Transverse colon (tissue), 4 donors: ENCODE measurements around the gene HARBI1. TPM values are rescaled to one million over a fixed set of nuclear protein-coding genes. Genes with fewer than 3 reads are reported as not detected.

ENCODE experiments used
- DNase-seq: peaks from one replicate; pipeline ENCODE4 v3.0.0-alpha.2; 2019
- H3K27ac ChIP-seq, 4 donors: fragments of 200-600 bp; sonication (generic); 2 replicates each; pipeline ENCODE4 v1.5.1; 2016 to 2018; ENCODE audit warnings: inconsistent platforms in 4 of 4
- H3K27me3 ChIP-seq: fragments of 200-600 bp; sonication (generic); 2 replicates; pipeline ENCODE4 v1.5.1; 2017; ENCODE audit warnings: inconsistent platforms
- H3K36me3 ChIP-seq, 4 donors: fragments of 200-600 bp; sonication (generic); 2 replicates each; pipeline ENCODE4 v1.5.1; 2017 to 2019; ENCODE audit warnings: inconsistent platforms in 4 of 4
- H3K4me1 ChIP-seq, 4 donors: fragments of 200-600 bp; sonication (generic); 2 replicates each; pipeline ENCODE4 v1.5.1; 2017 to 2020; ENCODE audit warnings: inconsistent platforms in 4 of 4
- H3K4me3 ChIP-seq, 4 donors: fragments of 200-600 bp; sonication (generic); 1 replicate in 1 of 4; 2 replicates in 3 of 4; pipeline versions ENCODE4 v1.5.1 to v1.6.1; 2017 to 2019; ENCODE audit warnings: inconsistent platforms in 4 of 4
- H3K9me3 ChIP-seq, 2 donors: fragments of 200-600 bp; sonication (generic); 2 replicates each; pipeline ENCODE4 v1.5.1; 2017 to 2019; ENCODE audit warnings: inconsistent platforms in 2 of 2
- EP300 ChIP-seq: sonication (generic); formaldehyde crosslinking; IDR thresholded peaks from one replicate; pipeline ENCODE4 v1.6.1; 2017; ENCODE audit warnings: antibody characterized with exemption, low read depth
- POLR2A ChIP-seq: fragments of 450-650 bp; IDR thresholded peaks from one replicate; pipeline ENCODE4 v1.6.1; 2016; ENCODE audit warnings: antibody characterized with exemption, mild to moderate bottlenecking, moderate library complexity
- POLR2AphosphoS5 ChIP-seq, 3 donors: sonication (generic); formaldehyde crosslinking; IDR thresholded peaks; one replicate each; pipeline ENCODE4 v1.6.1; 2016; ENCODE audit warnings: antibody characterized with exemption in 3 of 3
- WGBS, 2 donors: methylation state at CpG; one replicate each; pipeline ENCODE4 v1.1.5; 2018; ENCODE audit warnings: low coverage in 1 of 2; 5-methylcytosine and 5-hydroxymethylcytosine counted together
- in situ Hi-C, 4 donors: fragments of 200-750 bp; cut with MboI; loops; one replicate each; pipeline versions ENCODE4 v1.15.0 to v1.15.1; 2017; ENCODE audit warnings: low sequenced_read_pairs in 3 of 4, low pct_ligation_motif_present in 1 of 4, low pct_unique_long_range_greater_than_20kb in 1 of 4
- intact Hi-C: fragments of 100-400 bp; cut with DNase I; formaldehyde crosslinking; loops from one replicate; pipeline ENCODE4 v1.15.1; 2023; ENCODE audit warnings: low total_unique reads
- total RNA-seq, 4 donors: library from RNA; depleted of rRNA; stranded (reverse); fragments of >200 nt; gene quantifications; one replicate each; pipeline ENCODE4 v1.1.0, GENCODE V29; 2016
- TF ChIP-seq, protein P1 (sequence below), 5 experiments: fragments of 200-600 bp in 3 of 5; fragments of 450-650 bp in 2 of 5; sonication (generic) in 3 of 5; IDR thresholded peaks; 1 replicate in 2 of 5; 2 replicates in 3 of 5; pipeline ENCODE4 v1.5.1; 2016 to 2017; ENCODE audit warnings: antibody characterized with exemption in 5 of 5, inconsistent platforms in 3 of 5, mild to moderate bottlenecking in 2 of 5, moderate library complexity in 1 of 5

The HARBI1 gene
- total RNA-seq, 4 donors from 2014 or later, result 3.1 to 4.8 (median 3.4) TPM; not detected in 1

DNA sequence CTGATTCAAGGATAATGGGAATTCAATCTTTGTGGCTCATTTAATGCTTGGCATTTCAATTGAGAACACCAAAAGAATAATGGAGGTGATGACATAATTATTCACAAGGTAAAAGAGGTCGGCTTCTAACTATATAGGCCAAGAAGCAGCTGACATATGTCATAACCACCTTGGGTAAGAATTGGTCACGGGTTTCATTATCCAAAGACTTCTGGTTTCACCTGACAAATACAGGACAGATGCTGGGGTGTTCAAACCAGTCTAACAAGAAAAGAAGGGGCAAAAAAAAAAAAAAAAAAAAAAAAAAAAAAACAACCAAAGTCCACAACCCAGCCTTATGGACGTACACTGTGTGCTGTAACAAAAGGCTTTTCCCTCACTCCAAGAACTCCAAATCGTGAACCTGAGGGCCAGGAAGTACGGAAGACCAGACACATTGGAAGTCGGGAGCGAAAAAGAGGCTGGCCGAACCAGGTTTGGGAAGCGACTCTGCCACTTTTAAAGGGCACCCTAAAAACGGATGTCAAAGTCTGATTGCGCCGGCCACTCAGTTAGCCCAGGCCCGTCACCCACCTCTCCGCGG lies 385 bp downstream of the HARBI1 start:
- TF ChIP-seq POLR2A (no peak), EP300 (no peak), POLR2AphosphoS5 (IDR thresholded peaks at IDR 0.05) (no peak)
- TF ChIP-seq, protein P1, sequence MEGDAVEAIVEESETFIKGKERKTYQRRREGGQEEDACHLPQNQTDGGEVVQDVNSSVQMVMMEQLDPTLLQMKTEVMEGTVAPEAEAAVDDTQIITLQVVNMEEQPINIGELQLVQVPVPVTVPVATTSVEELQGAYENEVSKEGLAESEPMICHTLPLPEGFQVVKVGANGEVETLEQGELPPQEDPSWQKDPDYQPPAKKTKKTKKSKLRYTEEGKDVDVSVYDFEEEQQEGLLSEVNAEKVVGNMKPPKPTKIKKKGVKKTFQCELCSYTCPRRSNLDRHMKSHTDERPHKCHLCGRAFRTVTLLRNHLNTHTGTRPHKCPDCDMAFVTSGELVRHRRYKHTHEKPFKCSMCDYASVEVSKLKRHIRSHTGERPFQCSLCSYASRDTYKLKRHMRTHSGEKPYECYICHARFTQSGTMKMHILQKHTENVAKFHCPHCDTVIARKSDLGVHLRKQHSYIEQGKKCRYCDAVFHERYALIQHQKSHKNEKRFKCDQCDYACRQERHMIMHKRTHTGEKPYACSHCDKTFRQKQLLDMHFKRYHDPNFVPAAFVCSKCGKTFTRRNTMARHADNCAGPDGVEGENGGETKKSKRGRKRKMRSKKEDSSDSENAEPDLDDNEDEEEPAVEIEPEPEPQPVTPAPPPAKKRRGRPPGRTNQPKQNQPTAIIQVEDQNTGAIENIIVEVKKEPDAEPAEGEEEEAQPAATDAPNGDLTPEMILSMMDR (IDR thresholded peaks at IDR 0.05), result no peak
- H3K36me3 ChIP-seq, result no peaks in the 10 kb centered on the region
- H3K4me3 ChIP-seq, result peak overlapping the region; percentile 85 to 96 (median 94)
- no peaks in the 10 kb centered on the region for H3K9me3 ChIP-seq
- intact Hi-C loops (no loop called here), in situ Hi-C loops (no loop called here)
- no peak for DNase-seq
- peaks cover 6 to 40% (median 22%) of the 10 kb centered on the region in 4 donors for H3K4me1 ChIP-seq
- 1 to 13% methylated on average over 2 to 15 of the region's 15 CpGs for WGBS, 2 donors
- peak overlapping the region; percentile 97 to 99 (median 98) for H3K27ac ChIP-seq
- no peaks in the 10 kb centered on the region for H3K27me3 ChIP-seq

- Histone ChIP-seq H3K27ac (no peak overlapping the region), H3K9me3 (no peaks in the 10 kb centered on the region), H3K4me1 (peaks cover 6 to 37% (median 22%) of the 10 kb centered on the region in 4 donors), H3K27me3 (no peaks in the 10 kb centered on the region), H3K36me3 (no peaks in the 10 kb centered on the region), H3K4me3 (no peak overlapping the region)
- intact Hi-C loops, result no loop called here
- TF ChIP-seq POLR2AphosphoS5 (IDR thresholded peaks at IDR 0.05) (no peak), POLR2A (no peak), EP300 (no peak)
- TF ChIP-seq, protein P1 (IDR thresholded peaks at IDR 0.05), result no peak
- in situ Hi-C loops, result no loop called here
- DNase-seq, result no peak
- WGBS, 2 donors, result 96% methylated on average over 7 of the region's 7 CpGs; no CpG with 5 or more reads in 1 of the 2 donors
These were observed 1.3 kb downstream of the HARBI1 start for GRCh38 chr11:46615756-46616155.

- TF ChIP-seq POLR2A (no peak), EP300 (no peak), POLR2AphosphoS5 (IDR thresholded peaks at IDR 0.05) (no peak)
- TF ChIP-seq, protein P1 (IDR thresholded peaks at IDR 0.05), result no peak
- Histone ChIP-seq H3K36me3 (no peaks in the 10 kb centered on the region), H3K27me3 (no peaks in the 10 kb centered on the region), H3K9me3 (no peaks in the 10 kb centered on the region), H3K4me1 (peaks cover 0 to 14% (median 11%) of the 10 kb centered on the region in 4 donors), H3K27ac (no peak overlapping the region), H3K4me3 (no peak overlapping the region)
- no peak for DNase-seq
- WGBS, 2 donors, result 92 to 100% methylated on average over 2 of the region's 2 CpGs
- in situ Hi-C loops, result no loop called here
- intact Hi-C loops, result no loop called here
These were observed 4.7 kb downstream of the HARBI1 start for GRCh38 chr11:46612326-46612725.

DNA sequence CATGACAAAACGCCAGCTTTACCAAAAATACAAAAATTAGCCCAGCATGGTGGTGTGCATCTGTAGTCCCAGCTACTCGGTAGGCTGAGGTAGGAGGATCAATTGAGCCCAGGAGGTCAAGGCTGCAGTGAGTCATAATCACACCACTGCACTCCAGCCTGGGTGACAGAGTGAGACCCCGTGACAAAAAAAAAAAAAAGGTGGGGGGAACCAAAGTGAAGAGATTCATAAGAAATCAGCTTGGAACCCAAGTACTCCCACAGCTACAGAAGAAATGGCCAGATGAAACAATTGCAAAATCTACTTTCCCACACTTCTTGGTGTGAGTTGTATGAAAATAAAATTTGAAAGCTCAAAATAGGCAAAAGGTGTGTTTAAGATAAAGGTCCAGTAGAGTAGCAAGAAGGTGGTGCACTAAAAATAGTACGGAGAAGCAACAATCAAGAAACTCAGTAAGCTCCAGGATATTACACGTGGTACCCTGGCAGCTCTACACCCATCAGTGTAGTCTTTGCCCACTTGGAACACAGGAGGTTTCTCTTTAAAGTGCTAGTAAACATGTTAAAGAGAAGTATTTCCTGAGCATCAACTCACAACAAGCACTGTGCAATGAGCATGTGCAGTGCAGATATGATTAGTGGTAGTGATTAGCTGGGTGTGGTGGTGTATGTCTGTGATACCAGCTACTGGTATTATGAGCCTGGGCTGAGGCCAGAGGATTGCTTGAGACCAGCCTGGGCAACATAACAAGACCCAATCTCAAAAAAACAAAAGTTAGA lies 5.3 kb downstream of the HARBI1 start:
- WGBS, 2 donors, result 65 to 85% methylated on average over 2 to 5 of the region's 5 CpGs
- H3K27me3 ChIP-seq, result no peaks in the 10 kb centered on the region
- no peaks in the 10 kb centered on the region for H3K9me3 ChIP-seq
- H3K4me1 ChIP-seq, result peaks cover 0 to 14% (median 11%) of the 10 kb centered on the region in 4 donors
- intact Hi-C loops (no loop called here), in situ Hi-C loops (no loop called here)
- DNase-seq, result no peak
- no peaks in the 10 kb centered on the region for H3K36me3 ChIP-seq
- H3K27ac ChIP-seq, result no peak overlapping the region
- no peak overlapping the region for H3K4me3 ChIP-seq
- no peak for TF ChIP-seq POLR2A
- no peak for TF ChIP-seq EP300
